ENCODE data around the gene WSCD1. TPM values are rescaled to one million over a fixed set of nuclear protein-coding genes. Genes with fewer than 3 reads are reported as not detected.

The WSCD1 gene
- total RNA-seq, 2 experiments from 2014 or later = 0.05 TPM; not detected in 1

DNA sequence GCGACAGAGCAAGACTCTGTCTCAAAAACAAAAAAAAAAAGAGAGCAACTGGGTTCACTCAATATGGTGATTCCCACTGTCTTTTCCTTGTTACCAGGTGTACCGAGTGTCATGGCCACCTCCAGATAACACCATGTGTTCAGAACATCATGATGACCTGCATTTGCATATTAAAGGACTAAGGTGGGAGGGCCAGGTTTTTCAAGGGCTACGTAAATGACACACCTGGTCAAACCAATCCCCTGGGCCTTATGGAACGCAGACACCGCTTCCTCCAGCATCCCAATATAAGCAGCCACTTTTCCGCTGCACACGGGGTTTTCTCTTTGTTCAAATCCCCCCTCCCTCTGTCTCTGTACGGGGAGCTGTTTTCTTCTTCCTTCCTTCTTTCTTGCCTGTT is 29.3 kb downstream of the WSCD1 start:
- TF ChIP-seq, protein P1, sequence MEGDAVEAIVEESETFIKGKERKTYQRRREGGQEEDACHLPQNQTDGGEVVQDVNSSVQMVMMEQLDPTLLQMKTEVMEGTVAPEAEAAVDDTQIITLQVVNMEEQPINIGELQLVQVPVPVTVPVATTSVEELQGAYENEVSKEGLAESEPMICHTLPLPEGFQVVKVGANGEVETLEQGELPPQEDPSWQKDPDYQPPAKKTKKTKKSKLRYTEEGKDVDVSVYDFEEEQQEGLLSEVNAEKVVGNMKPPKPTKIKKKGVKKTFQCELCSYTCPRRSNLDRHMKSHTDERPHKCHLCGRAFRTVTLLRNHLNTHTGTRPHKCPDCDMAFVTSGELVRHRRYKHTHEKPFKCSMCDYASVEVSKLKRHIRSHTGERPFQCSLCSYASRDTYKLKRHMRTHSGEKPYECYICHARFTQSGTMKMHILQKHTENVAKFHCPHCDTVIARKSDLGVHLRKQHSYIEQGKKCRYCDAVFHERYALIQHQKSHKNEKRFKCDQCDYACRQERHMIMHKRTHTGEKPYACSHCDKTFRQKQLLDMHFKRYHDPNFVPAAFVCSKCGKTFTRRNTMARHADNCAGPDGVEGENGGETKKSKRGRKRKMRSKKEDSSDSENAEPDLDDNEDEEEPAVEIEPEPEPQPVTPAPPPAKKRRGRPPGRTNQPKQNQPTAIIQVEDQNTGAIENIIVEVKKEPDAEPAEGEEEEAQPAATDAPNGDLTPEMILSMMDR (IDR thresholded peaks at IDR 0.05) = no peak
- ATAC-seq (no peak), DNase-seq (no peak)
- Mint-ChIP-seq H3K36me3 (ENCODE audit: low read depth) (no peaks in the 10 kb centered on the region), H3K4me3 (no peak overlapping the region), H3K9me3 (no peaks in the 10 kb centered on the region), H3K27ac (no peak overlapping the region), H3K4me1 (ENCODE audit: low read depth) (no peaks in the 10 kb centered on the region), H3K27me3 (no peaks in the 10 kb centered on the region)
- ChIA-PET POLR2A (no interaction called here), CTCF (no interaction called here)
- intact Hi-C loops (cut with micrococcal nuclease) = no loop called here

DNA sequence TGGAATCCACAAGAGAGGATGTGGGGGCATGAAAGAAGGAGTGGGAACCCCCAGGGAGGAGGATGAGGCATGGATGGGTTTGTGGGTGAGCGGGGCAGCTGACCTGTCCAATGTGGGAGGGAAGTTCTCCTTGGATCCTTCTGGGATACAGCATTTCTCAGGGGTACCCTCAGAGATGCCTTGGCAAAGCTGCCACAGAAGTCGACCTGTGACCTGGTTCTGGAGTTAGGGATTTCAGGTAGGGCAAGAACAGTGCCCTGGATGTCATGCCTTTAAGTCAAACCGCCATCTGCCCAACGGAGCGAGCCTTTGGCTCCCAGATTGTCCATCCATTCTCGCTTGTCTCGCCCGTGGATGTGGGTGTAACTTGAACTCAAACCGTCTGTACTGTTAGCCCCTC is 30.0 kb downstream of the WSCD1 start:
- TF ChIP-seq, protein P1 (IDR thresholded peaks at IDR 0.05) = no peak
- CTCF ChIA-PET = no interaction called here
- Mint-ChIP-seq H3K27me3 (peaks cover under 1% of the 10 kb centered on the region), H3K9me3 (no peaks in the 10 kb centered on the region), H3K4me1 (ENCODE audit: low read depth) (no peaks in the 10 kb centered on the region), H3K27ac (no peak overlapping the region), H3K4me3 (no peak overlapping the region), H3K36me3 (ENCODE audit: low read depth) (no peaks in the 10 kb centered on the region)
- POLR2A ChIA-PET = no interaction called here
- ATAC-seq (no peak), DNase-seq (no peak)
- intact Hi-C loops (cut with micrococcal nuclease) = no loop called here

DNA sequence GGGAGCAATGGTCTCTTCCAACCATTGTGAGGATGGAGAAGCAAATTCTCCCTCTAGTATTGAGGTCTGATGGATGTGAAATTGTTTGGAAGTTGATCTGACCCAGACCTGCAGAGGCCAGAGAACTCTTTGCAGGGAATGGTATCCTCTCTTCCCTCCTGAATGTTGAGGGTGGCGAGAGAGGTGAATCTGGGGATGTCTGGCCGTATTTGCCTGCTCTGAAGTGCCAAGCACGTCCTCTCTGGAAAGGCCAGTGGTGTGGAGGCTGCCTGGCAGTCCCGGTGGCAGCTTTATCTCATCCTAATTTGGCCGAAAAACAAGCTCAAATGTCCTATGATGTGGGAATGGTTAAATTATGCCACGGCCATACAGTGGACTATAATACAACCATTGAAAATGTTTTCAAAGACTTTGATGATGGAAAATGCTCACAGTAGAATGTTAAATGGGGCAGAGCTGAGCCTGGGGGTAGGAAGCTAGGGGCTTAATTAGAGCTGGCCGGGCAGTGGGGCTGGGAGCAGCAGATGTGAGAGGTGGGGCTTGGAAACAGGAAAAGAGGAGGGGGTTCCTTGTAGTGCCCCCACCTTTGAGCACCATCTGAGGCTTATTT is 30.8 kb downstream of the WSCD1 start:
- H3K27me3 Mint-ChIP-seq = peaks cover 3% of the 10 kb centered on the region
- POLR2A ChIA-PET = interaction anchor here (0.6 kb wide), 1 partner anchor 72 kb away, joined by 3 read pairs; no protein-coding TSS in a partner anchor

GRCh38 chr17:6101706-6102105 is 31.5 kb downstream of the WSCD1 start:
- Mint-ChIP-seq H3K27me3 (peaks cover 4% of the 10 kb centered on the region), H3K36me3 (ENCODE audit: low read depth) (no peaks in the 10 kb centered on the region), H3K4me3 (no peak overlapping the region), H3K9me3 (no peaks in the 10 kb centered on the region), H3K4me1 (ENCODE audit: low read depth) (no peaks in the 10 kb centered on the region), H3K27ac (no peak overlapping the region)
- POLR2A ChIA-PET = no interaction called here
- intact Hi-C loops (cut with micrococcal nuclease) = no loop called here
- no peak for DNase-seq
- CTCF ChIA-PET = no interaction called here
- no peak for ATAC-seq
- TF ChIP-seq, protein P1 (IDR thresholded peaks at IDR 0.05) = no peak

More for the DNA sequence above, 30.8 kb downstream of the WSCD1 start:
- Mint-ChIP-seq H3K27ac (no peak overlapping the region), H3K4me3 (no peak overlapping the region), H3K4me1 (ENCODE audit: low read depth) (no peaks in the 10 kb centered on the region), H3K36me3 (ENCODE audit: low read depth) (no peaks in the 10 kb centered on the region), H3K9me3 (no peaks in the 10 kb centered on the region)
- ATAC-seq (no peak), DNase-seq (no peak)
- TF ChIP-seq, protein P1 (IDR thresholded peaks at IDR 0.05) = no peak
- intact Hi-C loops (cut with micrococcal nuclease) = no loop called here
- CTCF ChIA-PET = no interaction called here

GRCh38 chr17:6102615-6103014 is 32.4 kb downstream of the WSCD1 start:
- no peak overlapping the region for H3K4me3 Mint-ChIP-seq
- ATAC-seq = no peak
- H3K27me3 Mint-ChIP-seq = peaks cover 4% of the 10 kb centered on the region
- no peaks in the 10 kb centered on the region for H3K9me3 Mint-ChIP-seq
- H3K36me3 Mint-ChIP-seq (ENCODE audit: low read depth) = no peaks in the 10 kb centered on the region
- POLR2A ChIA-PET = no interaction called here
- no peak for DNase-seq
- no peak overlapping the region for H3K27ac Mint-ChIP-seq
- TF ChIP-seq, protein P1 (IDR thresholded peaks at IDR 0.05) = no peak
- CTCF ChIA-PET = no interaction called here
- H3K4me1 Mint-ChIP-seq (ENCODE audit: low read depth) = no peaks in the 10 kb centered on the region
- intact Hi-C loops (cut with micrococcal nuclease) = no loop called here
